GM19438 (cell line): ENCODE measurements around the gene OR11A1.

Experiments
- ATAC-seq: cut with Tn5 transposase; IDR thresholded peaks from one replicate; pipeline ENCODE4 v1.9.1; 2021; ENCODE audit warnings: low read depth; ENCODE audit not compliant: unreplicated experiment

The OR11A1 gene

GRCh38 chr6:29456971-29457370 lies at the start of gene OR11A1, which contains the start of gene OR2H1:
Gene OR11A1, minus strand, starts transcription at chr6:29457071. Its CDS starts 29,430 bp downstream, at chr6:29427641.
Gene OR2H1, plus strand, starts transcription at chr6:29457155. Its CDS starts 4,615 bp downstream, at chr6:29461770.
- ATAC-seq: no peak

GRCh38 chr6:29506446-29507067 lies 49.7 kb upstream of the OR11A1 start:
- ATAC-seq: no peak

GRCh38 chr6:29505808-29506207 lies 48.9 kb upstream of the OR11A1 start:
- ATAC-seq: no peak

GRCh38 chr6:29504961-29505360 lies 48.1 kb upstream of the OR11A1 start:
- no peak for ATAC-seq

- no peak for ATAC-seq
Observed at GRCh38 chr6:29502597-29502996, 45.7 kb upstream of the OR11A1 start.

GRCh38 chr6:29502181-29502580 lies 45.3 kb upstream of the OR11A1 start:
- no peak for ATAC-seq

- no peak for ATAC-seq
Observed at GRCh38 chr6:29501106-29501505, 44.2 kb upstream of the OR11A1 start.

- no peak for ATAC-seq
Observed at GRCh38 chr6:29500594-29500993, 43.7 kb upstream of the OR11A1 start.

- no peak for ATAC-seq
Observed at GRCh38 chr6:29499704-29500103, 42.8 kb upstream of the OR11A1 start.

GRCh38 chr6:29496961-29497360 lies 40.1 kb upstream of the OR11A1 start:
- no peak for ATAC-seq

GRCh38 chr6:29495571-29495970 lies 38.7 kb upstream of the OR11A1 start:
- no peak for ATAC-seq

GRCh38 chr6:29494131-29494530 lies 37.3 kb upstream of the OR11A1 start:
- ATAC-seq: no peak

GRCh38 chr6:29493261-29493660 lies 36.4 kb upstream of the OR11A1 start:
- no peak for ATAC-seq

- no peak for ATAC-seq
Observed at GRCh38 chr6:29491574-29491973, 34.7 kb upstream of the OR11A1 start.

GRCh38 chr6:29490552-29490951 lies 33.7 kb upstream of the OR11A1 start:
- no peak for ATAC-seq

GRCh38 chr6:29490055-29490454 lies 33.2 kb upstream of the OR11A1 start:
- no peak for ATAC-seq

GRCh38 chr6:29489286-29489685 lies 32.4 kb upstream of the OR11A1 start:
- no peak for ATAC-seq

GRCh38 chr6:29488874-29489273 lies 32.0 kb upstream of the OR11A1 start:
- no peak for ATAC-seq

- ATAC-seq: no peak
Observed at GRCh38 chr6:29487660-29488059, 30.8 kb upstream of the OR11A1 start, which contains the start of gene MAS1L. Gene MAS1L, minus strand, starts transcription at chr6:29487956. Its CDS starts 54 bp downstream, at chr6:29487902.

GRCh38 chr6:29487131-29487530 lies 30.3 kb upstream of the OR11A1 start:
- no peak for ATAC-seq

- ATAC-seq: no peak
Observed at GRCh38 chr6:29486577-29486976, 29.7 kb upstream of the OR11A1 start.

GRCh38 chr6:29483735-29484134 lies 26.9 kb upstream of the OR11A1 start:
- no peak for ATAC-seq

GRCh38 chr6:29483186-29483585 lies 26.3 kb upstream of the OR11A1 start:
- ATAC-seq: no peak
